ENCODE results near the gene IFNA5. TPM values are rescaled to one million over a fixed set of nuclear protein-coding genes. Genes with fewer than 3 reads are reported as not detected.

The IFNA5 gene
- total RNA-seq, result not detected in 2 replicates

DNA sequence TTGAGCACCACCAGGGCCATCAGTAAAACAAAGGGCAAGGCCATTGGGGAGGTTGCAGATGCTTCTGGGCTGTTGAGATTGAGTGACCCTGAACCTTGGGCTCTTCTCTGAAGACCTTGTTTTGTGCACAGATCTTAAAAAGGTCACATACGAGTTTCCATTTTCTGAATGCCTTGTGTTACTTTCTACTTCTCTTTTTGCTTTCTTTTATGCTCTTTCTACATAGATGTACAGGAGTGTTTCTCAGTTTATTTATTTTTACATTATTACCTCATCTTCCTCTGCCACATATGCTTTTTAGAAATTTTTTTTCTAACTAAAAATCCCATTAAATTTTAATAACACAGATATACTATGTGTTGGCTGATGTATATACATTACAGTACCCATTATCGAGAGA, at the start of gene IFNA5:
Gene IFNA5, minus strand, starts transcription at position 101 of the 400 bp plus-strand sequence. Its CDS starts 57 bp downstream, at position 44.

DNA sequence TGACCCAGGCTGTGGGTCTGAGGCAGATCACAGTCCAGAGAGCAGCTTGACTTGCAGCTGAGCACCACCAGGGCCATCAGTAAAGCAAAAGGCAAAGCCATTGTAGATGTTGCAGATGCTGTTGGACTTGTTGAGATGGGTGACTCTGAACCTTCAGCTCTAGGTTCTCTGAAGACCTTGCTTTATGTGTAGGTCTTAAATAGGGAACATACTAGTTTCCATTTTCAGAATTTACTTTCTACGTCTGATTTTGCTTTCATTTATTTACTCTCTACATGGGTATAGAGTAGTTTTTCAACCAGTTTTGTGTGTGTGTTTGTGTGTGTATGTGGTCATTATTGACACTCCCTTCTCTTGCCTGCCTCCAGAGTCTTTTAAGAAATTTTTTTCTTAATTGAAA, 45.7 kb upstream of the IFNA5 start, which contains the start of gene IFNA6:
Gene IFNA6, minus strand, starts transcription at position 101 of the 400 bp plus-strand sequence. Its CDS starts 0 bp downstream, at position 101.

DNA sequence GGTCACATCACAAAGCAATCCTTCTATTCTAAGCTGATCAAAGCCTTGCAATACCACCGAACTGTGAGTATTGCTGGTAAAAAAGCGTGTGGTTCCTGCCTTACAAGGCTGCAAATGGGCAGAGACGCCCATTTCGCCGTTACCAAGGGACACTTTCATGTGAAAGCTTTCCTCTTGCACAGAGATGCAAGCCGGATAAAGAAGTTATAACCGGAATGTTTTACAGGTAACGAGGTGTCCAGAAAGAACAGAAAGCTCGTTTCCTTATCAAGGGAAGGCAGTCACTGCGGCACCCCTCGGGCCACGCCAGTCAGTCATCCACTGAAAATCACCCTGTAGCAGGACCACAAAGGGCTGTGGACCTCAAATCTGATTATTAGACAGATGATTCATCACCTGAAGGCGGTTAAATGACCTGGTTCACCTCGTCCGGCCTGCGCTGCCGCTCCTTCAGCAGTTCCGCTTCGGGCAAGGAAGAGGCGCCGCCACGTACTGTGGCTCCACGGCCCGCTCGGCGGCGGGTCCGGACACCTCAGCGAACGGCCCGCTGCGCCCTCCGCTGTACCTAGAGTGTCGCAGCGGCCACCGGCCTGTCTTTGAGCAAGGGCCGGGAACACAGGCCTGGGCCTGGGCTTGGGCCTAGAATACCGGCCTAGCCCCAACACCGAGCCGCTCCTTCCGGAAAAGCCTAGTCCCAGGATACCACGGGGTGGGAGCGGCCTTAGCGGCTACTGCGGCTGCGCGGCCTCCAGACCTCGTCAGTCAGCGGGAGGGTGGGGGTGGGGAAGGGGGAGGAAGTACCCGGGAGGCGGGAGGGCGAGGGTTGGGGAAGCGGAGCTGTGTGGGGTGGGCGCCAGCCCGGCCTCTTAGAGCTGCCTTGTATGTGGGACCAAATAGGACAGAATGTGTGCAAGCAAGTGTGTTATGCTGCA, 29.9 kb upstream of the IFNA5 start, which contains the start of gene KLHL9:
Gene KLHL9, minus strand, starts transcription at position 704 of the 932 bp plus-strand sequence. Its CDS starts 545 bp downstream, at position 159.

Other genes starting within 250 kb of the IFNA5 start
- not detected in 2 replicates for gene IFNB1, start 227.4 kb downstream of the IFNA5 start, total RNA-seq
- gene IFNW1, start 163.5 kb downstream of the IFNA5 start, total RNA-seq, result not detected in 2 replicates
- not detected in 2 replicates for gene IFNA21, start 138.7 kb downstream of the IFNA5 start, total RNA-seq
- not detected in 2 replicates for gene IFNA4, start 117.7 kb downstream of the IFNA5 start, total RNA-seq
- gene IFNA7, start 103.1 kb downstream of the IFNA5 start, total RNA-seq, result not detected in 2 replicates
- not detected in 2 replicates for gene IFNA10, start 98.2 kb downstream of the IFNA5 start, total RNA-seq
- not detected in 2 replicates for gene IFNA16, start 88.0 kb downstream of the IFNA5 start, total RNA-seq
- gene IFNA17, start 77.1 kb downstream of the IFNA5 start, total RNA-seq, result not detected in 2 replicates
- gene IFNA14, start 65.3 kb downstream of the IFNA5 start, total RNA-seq, result not detected in 2 replicates
- gene KLHL9, start 30.1 kb upstream of the IFNA5 start, total RNA-seq, result 19.7 and 24.7 TPM in 2 replicates
- not detected in 2 replicates for gene IFNA6, start 45.6 kb upstream of the IFNA5 start, total RNA-seq
- gene IFNA13, start 62.7 kb upstream of the IFNA5 start, total RNA-seq, result not detected in 2 replicates
- gene IFNA2, start 80.1 kb upstream of the IFNA5 start, total RNA-seq, result not detected in 2 replicates
- gene IFNA8, start 103.8 kb upstream of the IFNA5 start, total RNA-seq, result not detected in 2 replicates
- not detected in 2 replicates for gene IFNA1, start 135.1 kb upstream of the IFNA5 start, total RNA-seq
- gene IFNE, start 177.0 kb upstream of the IFNA5 start, total RNA-seq, result 0.12 and 0.94 TPM in 2 replicates